ENCODE results near the gene PUM2.

PUM2 gene

DNA sequence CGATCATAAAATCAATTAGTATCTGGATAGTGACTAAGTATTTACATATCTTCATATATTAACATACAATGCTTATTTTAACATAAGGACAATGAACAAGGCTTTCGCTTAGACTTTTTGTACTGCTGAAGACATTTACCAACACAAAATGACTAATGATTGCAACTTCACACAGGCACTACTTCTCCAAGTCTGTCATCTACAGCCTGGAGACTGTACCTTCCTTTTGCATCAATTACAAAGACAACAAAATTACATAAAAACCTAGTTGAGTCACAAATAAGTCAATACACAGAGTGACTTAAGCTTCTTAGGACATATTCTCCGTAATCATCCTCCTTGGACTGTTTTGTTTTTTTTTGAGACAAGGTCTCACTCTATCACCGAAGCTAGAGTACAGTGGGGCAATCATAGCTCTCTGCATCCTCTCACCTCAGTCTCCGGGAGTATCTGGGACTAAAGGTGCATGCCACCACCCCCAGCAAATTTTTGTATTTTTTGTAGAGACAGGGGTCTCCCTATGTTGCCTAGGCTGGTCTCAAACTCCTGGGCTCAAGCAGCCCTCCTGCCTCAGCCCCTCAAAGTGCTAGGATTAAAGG lies 15.9 kb downstream of the PUM2 start:
- DNase-seq: no peak

DNA sequence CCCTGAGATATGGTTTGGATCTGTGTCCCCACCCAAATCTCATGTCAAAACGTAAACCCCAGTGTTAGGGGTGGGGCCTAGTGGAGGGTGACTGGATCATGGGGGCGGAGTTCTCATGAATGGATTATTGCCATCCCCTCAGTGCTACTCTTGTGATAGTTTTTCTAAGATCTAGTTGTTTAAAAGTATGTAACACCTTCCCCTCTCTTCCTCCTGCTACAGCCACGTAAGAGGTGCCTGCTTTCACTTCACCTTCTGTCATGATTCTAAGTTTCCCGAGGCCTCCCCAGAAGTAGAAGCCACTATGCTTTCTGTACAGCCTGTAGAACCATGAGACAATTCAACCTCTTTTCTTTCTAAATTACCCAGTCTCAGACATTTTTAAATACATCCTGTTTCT lies 16.9 kb downstream of the PUM2 start:
- DNase-seq: no peak

DNA sequence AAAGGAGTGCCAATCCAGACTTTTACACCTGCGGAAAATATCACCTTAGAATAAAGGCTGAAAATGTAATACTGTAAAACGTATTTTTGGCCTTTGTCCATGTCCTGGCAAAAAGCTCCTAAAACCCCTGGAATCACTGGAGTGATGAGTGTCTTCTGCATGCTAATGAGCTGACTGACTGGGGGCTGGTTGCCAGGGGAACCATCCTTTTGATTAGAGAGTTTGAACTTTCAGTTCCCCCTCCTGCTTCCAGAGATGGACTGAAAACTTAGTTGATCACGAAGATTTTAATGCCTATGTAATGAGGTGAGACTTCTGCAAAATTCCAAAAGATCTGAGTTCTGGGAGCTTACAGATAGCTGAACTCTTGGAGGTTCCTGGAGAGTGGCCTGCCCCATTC lies 20.5 kb downstream of the PUM2 start:
- DNase-seq: no peak

DNA sequence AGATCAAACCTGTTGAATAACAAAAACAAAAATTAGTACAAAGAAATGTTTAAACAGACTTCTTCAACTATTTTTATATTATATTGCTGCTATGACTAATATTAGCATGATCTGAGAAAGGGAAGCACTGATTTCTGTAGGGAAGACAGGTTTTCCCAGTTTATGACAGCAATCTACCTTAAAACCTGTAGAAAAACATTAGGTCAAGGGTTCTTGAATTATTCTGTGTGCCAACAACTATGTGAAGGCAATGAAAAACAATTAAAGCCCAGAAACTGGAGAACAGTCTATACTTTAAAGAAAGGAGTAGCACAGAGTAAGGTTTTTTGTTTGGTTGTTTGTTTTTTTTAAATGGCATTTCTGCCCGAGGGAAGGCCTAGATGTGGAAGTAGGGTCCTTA lies 23.3 kb downstream of the PUM2 start:
- no peak for DNase-seq

DNA sequence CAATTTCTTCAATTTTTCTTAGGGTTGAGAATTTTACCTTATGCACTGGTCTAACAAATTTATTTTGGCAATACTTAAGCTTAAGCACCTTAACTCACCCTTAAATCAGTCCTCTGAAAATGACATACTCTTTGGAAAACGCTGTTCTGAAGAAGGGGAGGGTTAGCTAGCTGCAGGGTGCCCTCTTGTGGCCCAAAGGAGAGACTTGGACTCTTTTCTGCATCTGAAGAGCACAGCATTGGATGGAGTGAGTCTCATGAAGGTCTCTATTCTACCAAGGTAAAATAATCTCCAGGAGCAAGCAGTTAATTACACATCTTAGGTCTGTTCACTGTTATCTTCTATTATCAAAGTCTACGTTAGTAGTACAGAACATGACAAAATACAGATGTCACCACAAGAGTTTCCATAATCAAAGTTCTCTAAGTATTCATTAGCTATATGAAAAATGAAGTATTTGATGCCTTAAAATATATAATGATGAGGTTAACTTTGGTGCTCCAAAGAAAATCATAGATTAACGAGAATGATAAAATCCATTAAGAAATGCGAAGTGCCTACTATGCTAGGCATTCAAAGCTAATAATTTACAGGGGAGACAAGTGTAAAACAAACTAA lies 24.4 kb downstream of the PUM2 start:
- peak; percentile 32 for DNase-seq

DNA sequence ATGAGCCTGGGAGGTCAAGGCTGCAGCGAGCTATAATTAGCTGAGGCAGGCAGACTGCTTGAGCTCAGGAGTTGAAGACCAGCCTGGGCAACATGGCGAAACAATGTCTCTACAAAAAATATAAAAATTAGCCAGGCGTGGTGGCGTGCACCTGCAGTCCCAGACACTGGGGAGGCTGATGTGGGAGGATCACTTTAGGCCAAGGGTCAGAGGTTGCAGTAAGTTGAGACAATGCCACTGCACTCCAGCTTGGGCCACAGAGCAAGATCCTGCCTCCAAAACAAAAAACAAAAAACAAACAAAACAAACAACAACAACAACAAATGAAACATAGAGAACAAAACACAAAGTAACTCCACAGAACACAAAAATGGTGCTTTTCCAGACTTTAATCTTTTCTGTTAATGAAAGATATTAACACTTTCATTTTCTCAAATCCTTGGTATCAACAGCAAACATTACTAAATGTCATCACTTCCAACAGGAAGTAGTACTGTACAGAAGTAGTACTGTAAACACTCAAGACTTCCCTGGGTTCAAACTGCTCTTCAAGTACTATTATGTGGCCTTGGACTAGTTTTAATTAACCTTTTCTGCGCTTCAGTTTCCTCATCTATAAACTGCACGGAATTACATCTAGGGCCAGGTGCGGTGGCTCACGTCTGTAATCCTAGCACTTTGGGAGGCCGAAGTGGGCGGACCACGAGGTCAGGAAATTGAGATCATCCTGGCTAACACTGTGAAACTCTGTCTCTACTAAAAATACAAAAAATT lies 27.9 kb downstream of the PUM2 start:
- no peak for DNase-seq

DNA sequence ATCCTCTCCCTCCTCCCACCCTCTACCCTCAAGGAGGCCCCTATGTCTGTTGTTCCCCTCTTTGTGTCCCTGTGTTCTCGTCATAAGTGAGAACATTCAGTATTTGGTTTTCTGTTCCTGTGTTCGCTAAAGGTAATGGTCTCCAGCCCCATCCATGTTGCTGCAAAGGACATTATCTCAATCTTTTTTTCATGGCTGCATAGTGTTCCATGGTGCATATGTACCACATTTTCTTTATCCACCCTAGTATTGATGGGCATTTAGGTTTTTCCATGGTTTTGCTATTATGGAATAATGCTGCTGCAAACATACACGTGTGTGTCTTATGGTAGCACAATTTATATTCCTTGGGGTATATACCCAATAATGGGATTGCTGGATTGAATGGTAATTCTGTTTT lies 33.0 kb downstream of the PUM2 start:
- no peak for DNase-seq

DNA sequence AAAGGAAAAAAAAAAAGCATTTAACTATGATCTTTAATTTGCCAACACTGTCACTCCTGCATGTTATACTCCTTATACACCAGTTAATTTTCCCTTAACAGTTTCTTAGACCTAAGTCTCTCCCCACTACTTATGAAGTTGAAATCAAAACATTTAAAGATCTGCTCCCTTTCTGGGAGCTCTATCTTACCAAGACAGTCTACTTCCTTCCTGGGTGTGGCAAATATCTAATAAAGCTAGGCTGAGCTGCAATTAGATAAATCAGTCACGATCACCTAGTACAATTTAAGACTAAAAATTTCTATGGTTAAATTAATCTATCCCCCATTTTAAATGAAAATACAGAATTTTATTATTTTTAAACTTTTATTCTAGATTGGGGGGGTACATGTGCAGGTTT lies 33.4 kb downstream of the PUM2 start:
- no peak for DNase-seq

DNA sequence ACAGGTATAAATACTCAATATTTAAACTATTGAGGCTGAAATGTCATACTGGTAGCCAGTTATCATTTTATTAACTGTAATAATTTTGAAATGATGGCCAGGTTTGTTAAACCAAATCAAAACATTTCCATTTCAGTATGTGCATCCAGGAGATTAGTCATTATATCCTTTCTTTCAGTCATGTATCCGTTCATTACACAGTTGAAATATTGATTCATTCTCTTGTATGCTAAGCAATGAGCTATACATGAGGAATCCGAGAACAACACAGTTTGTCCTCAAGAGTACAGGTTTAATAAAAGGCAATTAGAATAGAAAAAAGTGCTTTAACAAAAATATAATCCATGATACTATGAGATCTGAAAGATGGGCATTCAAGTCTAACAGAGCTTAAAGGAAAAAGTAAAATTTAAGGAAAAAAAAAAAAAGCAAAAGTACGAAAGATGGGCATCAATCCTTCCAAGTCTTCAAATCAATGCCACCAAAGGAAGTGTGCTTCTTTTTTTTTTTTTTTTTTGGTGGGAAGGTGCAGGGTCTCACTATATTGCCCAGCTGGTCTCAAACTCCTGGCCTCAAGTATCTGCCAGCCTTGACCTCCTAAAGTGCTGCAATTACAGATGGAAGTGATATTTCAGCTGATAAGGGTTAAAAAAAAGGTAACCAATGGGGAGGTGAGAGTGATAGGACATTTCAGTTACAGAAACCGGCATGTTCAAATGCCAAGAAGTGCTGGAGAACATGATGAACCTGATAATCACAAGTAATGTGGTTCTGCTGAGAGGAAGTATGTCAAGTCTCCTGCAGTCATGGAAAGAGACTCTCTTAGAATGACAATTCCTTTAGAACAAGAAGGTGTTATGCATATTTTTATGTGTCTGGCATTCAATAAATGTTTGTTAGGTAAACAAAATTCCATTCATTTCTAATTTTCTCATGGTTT lies 35.8 kb downstream of the PUM2 start:
- no peak for DNase-seq

DNA sequence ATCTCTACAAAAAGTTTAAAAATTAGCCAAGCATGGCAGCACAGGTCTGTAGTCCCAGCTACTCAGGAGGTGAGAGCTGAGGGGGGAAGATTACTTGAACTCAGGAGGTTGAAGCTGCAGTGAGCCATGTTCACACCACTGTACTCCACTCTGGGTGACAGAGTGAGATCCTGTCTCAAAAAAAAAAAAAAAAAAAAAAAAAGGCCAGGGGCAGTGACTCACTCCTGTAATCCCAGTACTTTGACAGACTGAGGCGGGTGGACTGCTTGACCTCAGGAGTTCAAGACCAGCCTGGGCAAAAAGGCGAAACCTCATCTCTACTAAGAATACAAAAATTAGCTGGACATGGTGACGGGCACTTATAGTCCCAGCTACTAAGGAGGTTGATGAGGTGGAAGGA lies 37.0 kb downstream of the PUM2 start:
- no peak for DNase-seq

DNA sequence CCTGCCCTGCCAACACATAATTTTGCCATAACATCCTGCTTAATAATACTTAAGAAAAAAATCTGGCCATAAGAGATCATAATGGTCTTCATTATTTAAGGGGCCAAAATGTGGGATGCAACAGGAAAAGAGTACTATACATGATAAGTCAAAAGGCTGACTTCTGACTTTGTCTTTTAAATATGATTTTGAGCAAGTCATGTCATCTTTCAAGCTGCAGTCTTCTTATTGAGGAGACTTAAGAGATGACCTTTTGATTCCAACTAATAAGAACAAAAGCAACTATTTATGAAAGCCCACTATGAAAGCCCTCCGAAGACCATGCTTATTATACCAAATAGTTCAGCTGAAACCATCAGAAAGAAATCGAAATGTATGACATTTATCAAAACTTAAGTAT lies 41.6 kb downstream of the PUM2 start:
- DNase-seq: no peak

DNA sequence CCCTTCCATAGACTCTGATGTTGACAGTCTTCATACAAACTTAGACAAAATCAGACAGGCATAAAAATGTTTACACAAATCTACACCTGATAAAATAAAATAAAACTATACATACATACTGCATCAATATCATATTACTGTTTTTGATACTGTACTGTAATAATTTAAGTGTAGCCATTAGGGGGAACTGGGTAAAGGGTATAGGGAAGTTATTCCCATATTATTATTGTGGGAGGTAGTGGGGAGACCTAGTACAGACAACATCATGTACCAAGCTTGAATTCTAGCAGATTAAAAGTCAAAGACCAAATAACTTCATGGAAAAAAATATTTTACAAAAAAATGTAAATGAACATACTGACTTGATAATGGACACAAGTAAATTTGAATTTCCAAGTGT lies 43.3 kb downstream of the PUM2 start:
- no peak for DNase-seq

DNA sequence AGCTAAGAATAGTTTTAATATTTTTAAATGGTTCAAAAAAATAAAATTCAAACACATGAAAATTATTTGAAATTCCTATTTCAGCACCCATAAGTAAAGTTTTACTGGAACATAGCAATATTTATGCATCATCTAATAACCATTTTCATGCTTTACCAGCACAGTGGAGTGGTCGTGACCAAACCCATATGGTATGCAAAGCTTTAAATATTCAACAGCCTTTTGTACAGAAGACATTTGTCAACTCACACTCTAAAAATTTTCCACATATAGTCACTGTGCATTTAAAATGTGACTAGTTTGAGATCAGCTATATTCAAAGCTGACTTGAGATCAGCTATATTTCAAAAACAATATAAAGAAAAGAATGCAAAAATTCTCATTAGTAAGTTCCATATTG lies 46.2 kb downstream of the PUM2 start:
- no peak for DNase-seq

DNA sequence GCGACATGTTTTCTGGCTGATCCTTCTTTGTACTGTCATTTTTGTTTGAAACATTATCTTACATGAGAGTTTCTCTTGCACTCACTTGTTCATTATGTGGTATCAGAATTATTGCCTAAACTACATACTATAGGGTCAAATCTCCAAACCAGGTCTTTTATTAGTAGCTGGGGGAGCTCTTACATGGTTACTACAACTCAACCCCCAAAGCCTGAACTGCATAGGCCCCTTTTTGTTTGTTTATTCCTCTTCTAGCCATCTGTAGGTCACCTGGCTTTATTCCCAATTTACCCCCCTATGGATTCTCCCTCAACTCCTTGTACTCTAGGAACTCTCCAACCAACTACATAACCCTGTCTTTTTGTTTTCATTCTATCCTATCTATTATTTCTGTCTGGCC lies 46.7 kb downstream of the PUM2 start:
- DNase-seq: no peak

DNA sequence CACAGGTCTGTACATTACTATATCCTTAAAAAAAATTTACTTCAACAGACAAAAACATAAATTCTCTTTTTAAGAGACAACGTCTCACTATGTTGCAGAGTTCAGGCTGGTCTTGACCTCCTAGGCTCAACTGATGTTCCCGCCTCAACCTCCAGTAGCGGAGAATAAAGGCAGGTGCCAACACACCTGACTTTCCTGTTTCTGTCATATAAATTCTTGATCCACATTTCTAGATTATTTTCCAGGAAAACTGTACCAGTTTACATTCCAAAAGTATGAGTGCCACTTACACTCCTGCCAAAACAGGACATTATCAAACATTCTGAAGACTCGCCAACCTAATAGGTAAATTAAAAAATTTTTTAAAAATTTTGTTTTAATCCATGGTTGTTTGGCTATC lies 48.6 kb downstream of the PUM2 start:
- DNase-seq: no peak

DNA sequence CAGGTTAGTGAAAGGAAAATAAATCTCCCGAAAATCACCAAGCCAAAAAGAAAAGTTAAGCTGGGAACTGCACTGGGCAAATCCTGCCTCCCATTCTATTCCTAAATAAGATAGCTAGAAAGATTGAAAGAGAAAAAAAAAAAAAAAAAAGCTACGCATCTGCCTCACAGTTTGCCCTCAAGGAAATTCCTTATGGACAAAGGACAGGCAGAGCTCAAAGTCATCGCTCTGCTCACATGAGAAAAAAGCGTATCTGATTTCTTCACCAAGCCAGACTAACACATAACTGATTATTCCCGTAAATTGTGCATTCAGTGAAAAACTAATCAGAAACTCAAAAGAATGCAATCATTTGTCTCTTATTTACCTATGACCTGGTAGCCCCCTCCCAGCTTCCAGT lies 50.0 kb downstream of the PUM2 start:
- no peak for DNase-seq

DNA sequence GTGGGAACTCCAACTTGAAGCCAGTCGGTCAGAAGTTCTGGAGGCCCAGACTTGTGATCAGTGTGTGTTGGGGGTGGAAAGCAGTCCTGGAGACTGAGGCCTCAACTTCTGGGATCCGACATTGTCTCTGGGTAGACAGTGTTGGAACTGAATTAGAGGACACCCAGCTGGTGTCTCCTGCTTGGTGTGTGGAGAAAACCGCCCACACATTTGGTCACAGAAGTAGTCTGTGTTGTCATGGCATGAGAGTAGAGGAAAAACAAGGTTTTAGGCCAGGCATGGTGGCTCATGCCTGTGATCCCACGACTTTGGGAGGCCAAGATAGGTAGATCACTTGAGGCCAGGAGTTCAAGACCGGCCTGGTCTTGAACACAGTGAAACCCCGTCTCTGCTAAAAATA lies 51.5 kb downstream of the PUM2 start:
- no peak for DNase-seq

DNA sequence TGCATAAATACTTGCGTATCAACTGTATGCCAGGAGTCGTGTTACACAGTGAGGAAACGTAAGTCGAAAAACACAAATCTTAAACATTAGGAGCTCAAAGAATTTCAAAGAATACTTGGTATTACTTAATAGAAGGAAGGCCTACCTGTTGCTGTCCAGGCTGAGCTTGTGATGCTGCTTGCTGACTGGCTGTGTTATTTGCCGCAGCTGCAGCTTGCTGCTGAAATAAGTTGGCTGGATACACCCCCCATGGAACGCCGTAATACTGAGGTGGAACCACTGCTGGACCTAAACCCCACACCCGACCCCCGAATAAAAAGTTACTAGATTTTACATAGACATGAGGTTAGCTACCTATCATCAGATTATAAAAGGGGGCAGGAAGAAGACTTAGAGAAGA lies 56.4 kb downstream of the PUM2 start:
- no peak for DNase-seq

DNA sequence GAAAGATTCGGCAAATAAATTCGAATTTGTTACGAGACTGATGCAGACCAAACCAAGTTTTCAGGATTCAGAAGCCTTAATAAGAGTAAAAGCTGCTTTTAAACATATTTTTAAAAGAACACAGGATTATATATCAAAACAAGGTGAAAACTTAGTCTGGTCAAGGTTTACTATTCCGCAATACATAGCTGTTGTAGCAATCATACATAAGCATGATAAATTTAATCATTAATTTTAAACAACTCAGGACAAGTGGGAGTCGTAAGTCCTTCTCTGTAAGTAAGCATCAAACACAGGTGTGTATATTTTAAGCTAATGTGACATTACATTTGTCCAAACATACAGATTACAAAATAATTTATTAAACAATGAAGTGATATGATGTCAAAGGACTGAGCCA lies 57.7 kb downstream of the PUM2 start:
- no peak for DNase-seq

DNA sequence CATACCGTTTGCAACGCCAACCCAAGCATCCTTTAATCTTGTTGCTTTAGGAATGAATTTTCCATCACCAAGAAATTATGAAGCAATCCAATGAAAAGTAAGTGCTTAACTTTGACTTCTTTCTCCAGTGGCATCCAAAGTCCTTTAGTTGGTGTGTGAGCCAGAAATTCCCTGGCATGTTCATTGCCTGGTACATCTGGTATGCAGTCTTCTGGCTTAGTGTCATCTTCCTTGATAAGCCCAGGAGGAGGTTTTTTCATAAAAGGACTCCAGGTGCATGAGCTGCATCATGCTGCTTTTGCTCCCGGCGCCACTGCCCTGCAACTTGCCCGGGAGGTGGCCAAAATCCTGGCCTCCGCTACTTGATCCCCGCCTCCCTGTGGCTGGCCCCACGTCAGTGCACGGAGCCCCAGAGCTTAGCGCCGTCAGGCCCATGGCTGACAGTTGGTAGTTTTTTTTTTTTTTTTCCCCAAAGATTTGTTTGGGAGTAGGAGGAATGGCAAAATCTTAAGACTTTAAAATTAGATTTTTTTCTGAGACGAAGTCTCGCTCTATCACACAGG lies 58.7 kb downstream of the PUM2 start:
- DNase-seq: no peak

DNA sequence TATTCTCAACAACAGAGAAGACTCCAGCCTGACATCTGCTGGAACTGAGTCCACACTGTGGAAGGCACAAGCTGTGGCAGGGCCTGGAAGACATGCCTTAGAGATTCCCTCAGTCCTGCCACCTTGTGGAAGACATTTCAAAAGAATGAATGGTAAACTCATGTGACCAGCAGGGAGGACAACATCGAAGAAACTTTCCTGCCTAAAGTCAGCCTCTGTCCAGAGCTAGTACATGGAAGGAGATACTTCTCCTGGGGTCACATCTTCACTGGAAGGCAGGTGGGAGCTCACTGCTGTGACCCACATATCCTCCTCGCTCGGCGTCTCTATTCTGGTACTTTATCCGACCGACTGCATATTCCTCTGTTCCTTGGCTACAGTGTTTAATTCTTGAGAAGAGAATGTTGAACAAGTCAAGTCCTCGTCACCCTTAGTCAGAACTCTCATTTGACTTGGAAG lies 59.5 kb downstream of the PUM2 start:
- DNase-seq: peak; percentile 41

DNA sequence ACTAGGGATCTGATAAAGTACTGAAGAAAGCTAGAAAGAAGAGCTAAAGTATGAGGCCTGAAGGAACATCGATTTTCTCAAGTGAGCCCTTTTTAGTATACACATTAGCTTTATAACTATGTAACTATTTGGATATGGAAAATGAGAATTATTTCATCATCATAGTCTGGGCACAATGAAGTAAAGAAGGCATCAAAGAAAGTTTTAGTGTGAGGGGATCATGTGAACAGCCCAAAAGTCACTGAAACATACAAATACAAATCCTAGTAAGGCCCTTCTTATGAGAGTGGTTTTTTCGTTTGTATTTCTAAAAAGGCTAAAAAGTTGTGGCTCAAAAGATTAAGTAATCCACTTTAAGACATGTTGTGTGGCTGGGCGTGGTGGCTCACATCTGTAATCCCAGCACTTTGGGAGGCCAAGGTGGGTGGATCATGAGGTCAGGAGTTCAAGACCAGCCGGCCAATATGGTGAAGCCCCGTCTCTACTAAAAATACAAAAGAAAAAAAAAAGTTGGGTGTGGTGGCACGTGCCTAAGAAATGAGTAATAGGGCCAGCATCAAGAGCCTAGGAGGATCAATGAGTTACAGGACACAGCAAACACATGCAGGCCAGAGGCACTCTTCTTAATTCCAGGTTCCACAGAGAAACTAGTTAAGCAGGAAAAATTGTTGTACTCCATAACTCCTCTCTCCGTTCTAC lies 61.9 kb downstream of the PUM2 start:
- no peak for DNase-seq

Data from femur (tissue), 1 donor.